ENCODE measurements around the gene TM7SF2. TPM values are rescaled to one million over a fixed set of nuclear protein-coding genes. Genes with fewer than 3 reads are reported as not detected.

Gene TM7SF2
- total RNA-seq, 1 experiment from 2014 or later: 63.8 TPM

GRCh38 chr11:65104628-65105027 lies 7.0 kb upstream of the TM7SF2 start:
- ChIA-PET CTCF (no interaction called here), POLR2A (no interaction called here)

More at GRCh38 chr11:65104628-65105027, 7.0 kb upstream of the TM7SF2 start:
- no peak for TF ChIP-seq ZNF416 (CRISPR knock-in tag; IDR thresholded peaks at IDR 0.05)
- no peak for TF ChIP-seq CDX4 (CRISPR knock-in tag; IDR thresholded peaks at IDR 0.05; ENCODE audit: borderline replicate concordance)
- TF ChIP-seq CTCF (IDR thresholded peaks at IDR 0.05): no peak
- no peak for TF ChIP-seq NFE2L1 (CRISPR knock-in tag; IDR thresholded peaks at IDR 0.05)
- no peak for TF ChIP-seq SMAD3 (CRISPR knock-in tag; IDR thresholded peaks at IDR 0.05; ENCODE audit: borderline replicate concordance)
- no peak for TF ChIP-seq ZNF232 (CRISPR knock-in tag; IDR thresholded peaks at IDR 0.05)
- no peak for TF ChIP-seq GRHL2 (CRISPR knock-in tag; IDR thresholded peaks at IDR 0.05; ENCODE audit: insufficient replicate concordance, severe bottlenecking)
- TF ChIP-seq AR (CRISPR knock-in tag; IDR thresholded peaks at IDR 0.05): no peak
- TF ChIP-seq EMX1 (CRISPR knock-in tag; IDR thresholded peaks at IDR 0.05): no peak
- TF ChIP-seq ZNF219 (CRISPR knock-in tag; IDR thresholded peaks at IDR 0.05; ENCODE audit: borderline replicate concordance): no peak
- TF ChIP-seq PREB (CRISPR knock-in tag; IDR thresholded peaks at IDR 0.05; ENCODE audit: borderline replicate concordance): no peak
- no peak for TF ChIP-seq ARID4B (CRISPR knock-in tag; IDR thresholded peaks at IDR 0.05; ENCODE audit: borderline replicate concordance)
- TF ChIP-seq NFATC4 (CRISPR knock-in tag; IDR thresholded peaks at IDR 0.05): no peak
- no peak for TF ChIP-seq ZNF396 (CRISPR knock-in tag; IDR thresholded peaks at IDR 0.05; ENCODE audit: borderline replicate concordance)
- TF ChIP-seq CBFB (CRISPR knock-in tag; IDR thresholded peaks at IDR 0.05; ENCODE audit: low read depth): no peak
- no peak for TF ChIP-seq JAZF1 (CRISPR knock-in tag; IDR thresholded peaks at IDR 0.05)
- TF ChIP-seq ZSCAN18 (CRISPR knock-in tag; IDR thresholded peaks at IDR 0.05): no peak
- no peak overlapping the region for H3K4me3 Mint-ChIP-seq
- H3K36me3 Mint-ChIP-seq: peaks cover 3% of the 10 kb centered on the region; the same call in 1 of the 2 replicates
- ATAC-seq (no peak), DNase-seq (ENCODE audit: low spot score) (no peak)
- no peaks in the 10 kb centered on the region for H3K4me1 Mint-ChIP-seq
- H3K27me3 Mint-ChIP-seq (ENCODE audit: low read depth): no peaks in the 10 kb centered on the region
- no peak overlapping the region for H3K27ac Mint-ChIP-seq
- no peaks in the 10 kb centered on the region for H3K9me3 Mint-ChIP-seq
